NCI-H748 (cell line): ENCODE data around the gene RAB6B.

ENCODE experiments used
- DNase-seq: peaks from one replicate; lab custom pipeline; 2025; ENCODE audit not compliant: unreplicated experiment; lab: John Stamatoyannopoulos, UW

Gene RAB6B

DNA sequence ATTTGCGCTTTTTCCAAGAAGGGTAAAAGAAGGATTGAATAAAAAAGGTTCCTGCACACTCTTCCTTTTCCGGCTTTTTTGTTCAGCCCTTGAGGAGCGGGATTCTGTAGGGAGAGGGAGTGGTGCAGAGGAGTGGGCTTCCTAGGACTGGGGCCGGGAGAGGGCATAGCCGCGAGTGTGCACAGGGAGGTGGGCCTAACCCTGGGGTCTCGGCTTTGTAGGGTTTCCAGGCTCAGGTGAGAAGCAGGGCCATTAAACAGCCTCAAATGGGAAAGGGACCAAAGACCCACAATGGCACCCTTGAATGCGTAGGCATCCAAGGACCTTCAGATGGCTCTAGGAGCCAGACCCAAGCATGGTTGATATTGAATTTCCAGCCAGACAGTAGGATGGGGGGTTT, 35.4 kb upstream of the RAB6B start:
- no peak for DNase-seq

DNA sequence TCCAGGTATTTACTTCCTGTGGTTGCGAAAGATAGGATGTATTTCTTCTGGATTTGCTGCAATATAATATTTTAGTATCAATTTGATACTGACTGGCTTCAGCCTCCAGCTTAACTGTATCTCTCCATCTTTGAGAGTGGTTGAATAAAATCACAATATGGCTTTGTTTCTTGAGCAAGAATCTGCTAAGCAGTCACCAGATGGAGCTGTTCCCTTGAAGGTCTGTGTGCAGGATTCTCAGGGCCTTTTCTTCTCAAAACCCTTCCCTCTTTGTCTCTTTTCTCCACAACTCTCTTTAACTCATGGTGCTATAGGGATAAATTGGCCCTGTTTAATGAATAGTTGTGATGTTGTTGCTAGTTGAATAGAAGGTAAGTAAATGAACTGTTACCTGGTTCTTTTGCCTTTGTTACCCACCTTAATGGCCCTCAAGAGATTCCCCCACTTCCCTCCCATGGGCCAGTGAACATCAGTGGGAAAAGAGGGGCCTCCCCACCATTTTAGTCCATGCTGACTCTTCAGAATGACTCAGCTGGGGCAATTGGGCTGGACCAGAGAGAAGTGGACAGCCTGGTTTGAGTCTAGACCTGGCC, 34.8 kb upstream of the RAB6B start:
- DNase-seq = peak; percentile 31

DNA sequence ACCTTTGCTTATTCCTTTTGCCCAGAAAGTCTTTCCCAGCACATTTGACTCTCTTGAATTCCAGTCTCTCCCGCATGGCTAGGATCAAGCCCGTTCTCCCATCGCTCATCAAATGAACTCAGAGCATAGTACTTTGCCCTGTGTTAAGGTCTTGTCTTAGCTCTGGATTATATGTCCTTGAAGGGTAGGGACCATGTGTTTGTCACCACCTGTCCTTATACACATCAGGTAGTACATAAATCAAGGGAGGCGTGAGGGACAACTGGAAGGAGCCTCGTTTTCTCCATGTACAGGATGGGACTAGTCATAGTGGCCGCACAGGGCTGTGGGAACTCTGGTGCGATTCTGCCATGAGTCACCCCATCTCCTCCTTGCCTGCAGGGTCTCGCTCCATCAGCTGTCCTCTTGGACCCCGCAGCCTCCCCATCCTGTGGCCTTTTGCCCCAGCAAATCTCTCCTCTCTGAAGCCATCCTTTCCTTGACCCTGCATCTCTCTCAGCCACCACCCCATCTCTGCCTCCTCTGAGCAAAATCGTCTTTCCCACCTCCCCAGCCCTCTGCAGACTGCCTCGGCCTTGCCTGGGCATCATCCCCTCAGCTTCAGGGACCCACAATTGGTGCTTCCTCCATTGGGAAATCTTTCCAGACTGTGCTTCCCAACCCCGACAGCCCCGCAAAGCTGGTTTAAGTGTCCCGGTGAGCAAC, 33.4 kb upstream of the RAB6B start:
- DNase-seq = no peak

DNA sequence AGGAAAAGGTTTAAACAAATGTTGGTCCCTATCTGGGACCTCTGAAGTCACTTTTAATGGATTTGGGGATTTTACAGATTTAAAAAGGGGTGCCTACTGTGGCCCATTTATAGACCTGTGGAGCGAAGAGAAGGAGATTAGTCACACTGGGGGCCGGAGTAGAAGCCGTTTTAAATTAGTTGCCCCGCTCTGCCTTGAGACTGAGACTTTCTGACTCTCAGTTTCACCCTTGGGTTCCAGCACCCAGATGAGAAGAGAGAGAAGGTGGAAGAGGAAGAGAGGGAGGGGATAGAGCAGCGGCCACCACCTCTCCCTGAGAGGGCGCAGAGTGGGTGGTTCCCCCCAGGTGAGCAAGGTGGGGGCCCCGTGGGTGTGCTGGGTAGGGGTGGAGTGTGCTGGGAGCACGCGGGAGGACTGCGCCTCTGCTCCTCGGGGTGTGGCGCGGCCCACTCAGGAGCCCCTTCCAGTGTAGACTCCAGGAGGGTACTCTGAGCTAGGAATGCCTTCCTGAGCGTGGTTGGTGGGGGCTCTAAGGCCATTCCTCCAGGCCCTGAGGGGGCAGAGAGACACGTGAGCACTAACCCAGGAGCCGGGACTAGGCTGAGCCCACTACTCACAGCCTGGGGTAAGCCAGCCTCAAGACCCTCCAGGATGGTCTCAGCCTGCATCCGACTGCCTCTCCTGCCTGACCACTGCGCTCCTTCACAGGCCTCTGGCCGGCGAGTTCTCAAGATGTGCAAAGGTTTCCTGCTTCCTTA, 32.6 kb upstream of the RAB6B start:
- DNase-seq = no peak

DNA sequence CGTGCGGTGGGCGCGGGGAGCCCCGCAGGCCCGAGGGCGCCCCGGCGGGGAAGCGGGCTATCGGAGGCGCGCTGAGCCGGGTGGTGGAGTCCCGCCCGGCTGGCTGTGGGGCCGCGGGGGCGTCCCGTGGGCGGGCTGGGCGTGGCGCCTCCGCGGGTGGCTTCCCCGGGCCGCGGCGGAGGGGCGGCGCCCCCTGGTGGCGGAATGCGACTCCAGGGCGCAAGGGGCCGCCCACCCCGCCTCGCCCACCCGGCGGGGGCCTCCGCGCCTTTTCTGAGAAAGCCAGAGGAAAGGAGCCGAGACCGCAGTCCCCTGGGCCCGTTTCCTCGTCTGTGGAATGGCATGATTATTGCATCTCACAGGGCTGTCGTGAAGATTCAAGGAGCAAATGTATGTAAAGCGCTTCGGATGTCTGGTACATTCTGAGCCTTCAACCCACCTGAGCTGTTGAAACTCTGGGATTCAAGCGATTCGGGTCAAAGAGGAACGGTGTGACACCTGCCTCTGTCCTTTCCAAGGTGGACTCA, 31.9 kb upstream of the RAB6B start:
- DNase-seq = peak; percentile 51

DNA sequence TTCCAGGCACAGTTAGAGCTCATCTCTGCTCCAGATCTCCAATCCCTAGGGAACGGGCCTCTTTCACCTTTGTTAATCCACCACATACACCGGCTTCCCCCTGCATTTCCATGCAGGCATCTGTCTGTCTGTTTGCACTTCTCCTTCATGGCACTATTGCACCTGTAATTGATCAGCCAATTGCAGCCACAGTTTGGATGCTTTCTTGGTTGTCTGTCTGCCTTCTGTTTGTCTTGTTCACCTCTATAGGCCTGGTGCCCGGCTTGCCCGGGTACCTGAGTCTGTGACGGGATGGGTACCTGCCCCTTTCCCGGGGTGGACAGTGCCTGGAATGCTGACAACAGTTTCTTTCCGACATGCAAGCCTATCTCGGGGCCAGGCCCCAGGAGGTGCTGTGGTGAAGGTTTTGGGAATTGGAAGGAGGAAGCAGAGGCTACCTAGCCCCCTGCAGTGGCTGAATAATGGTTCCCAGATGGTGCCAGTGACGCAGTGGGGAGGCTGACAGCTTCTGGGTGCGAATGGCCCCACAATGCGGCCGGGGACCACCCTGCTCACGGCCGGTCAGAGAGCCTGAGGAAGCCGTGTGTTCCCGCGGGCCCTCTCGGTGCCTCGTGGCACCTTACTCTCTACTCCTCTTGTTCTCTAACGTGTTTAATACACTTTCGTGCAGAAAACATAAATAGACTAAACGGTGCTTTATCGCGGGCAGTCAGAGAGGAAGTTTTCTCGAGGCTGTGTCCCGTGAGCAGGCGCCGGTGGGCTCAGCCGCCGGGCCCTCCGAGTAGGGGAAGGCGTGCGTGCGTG, 31.3 kb upstream of the RAB6B start:
- no peak for DNase-seq

DNA sequence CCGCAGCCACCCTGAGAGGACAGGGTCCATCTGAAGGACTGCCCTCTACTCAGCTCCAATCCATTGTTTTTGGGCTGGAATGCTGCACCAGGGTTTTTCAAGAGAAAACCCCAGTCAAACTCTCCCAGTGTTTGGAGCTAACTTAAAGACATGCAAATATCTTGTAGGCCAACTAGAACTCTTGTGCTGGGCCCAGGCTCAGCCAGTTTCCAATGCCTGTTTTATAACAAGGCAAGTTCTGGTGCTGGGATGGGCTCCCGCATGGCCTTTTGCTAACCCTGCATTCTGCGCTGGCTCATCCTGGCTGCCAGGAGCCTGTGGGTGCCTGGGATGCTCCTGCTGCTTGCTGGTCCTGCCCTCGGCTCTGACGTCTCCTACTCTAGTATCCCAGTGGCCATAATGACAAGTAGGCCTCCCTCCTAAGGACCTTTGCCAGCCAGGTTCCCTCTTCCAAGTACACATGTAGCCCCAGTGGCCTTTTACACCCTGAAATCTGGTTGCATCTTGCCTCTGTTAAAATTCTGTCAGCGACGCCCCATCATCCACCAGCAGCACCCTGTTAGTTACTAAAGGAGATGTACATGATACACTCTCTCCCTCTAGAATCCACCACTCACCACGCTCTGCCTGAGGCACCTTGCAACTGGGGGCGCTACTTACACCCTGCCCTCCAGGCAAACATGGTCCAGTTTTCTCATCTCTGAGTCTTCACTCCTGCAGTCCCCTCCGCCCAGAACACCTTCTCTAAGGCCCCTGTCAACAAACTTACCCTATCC, 30.5 kb upstream of the RAB6B start:
- no peak for DNase-seq

DNA sequence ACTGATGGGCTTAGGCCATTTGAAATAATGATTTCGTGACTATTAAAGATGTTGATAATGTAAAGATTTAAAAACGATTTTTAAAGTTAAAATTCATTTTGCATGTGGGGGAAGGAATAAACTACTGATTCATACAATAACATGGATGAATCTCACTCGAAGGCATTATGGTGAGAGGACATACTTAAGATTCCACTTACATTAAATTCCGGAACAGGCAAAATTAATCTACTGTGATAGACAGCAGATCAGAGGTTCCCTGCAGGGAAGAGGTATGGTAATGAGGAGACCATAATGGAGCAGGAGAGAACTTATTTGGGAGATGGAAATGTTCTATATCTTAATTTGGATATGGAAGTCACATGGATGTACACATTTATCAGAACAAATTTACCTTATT, 28.4 kb upstream of the RAB6B start:
- DNase-seq = no peak

DNA sequence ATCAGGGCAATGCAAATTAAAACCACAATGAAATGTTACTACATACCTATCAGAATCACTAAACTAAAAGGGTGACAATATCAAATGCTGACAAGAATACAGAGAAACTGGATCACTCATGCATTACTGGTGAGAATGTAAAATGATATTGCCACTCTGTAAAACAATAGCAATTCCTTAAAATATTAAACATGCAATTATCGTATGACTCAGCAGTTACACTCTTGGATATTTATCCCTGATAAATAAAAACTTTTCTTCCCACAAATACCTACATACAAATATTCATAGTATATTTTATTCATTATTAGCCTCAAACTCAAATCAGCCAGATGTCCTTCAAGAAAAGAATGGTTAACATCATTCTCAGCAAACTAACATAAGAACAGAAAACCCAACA, 25.9 kb upstream of the RAB6B start:
- no peak for DNase-seq

DNA sequence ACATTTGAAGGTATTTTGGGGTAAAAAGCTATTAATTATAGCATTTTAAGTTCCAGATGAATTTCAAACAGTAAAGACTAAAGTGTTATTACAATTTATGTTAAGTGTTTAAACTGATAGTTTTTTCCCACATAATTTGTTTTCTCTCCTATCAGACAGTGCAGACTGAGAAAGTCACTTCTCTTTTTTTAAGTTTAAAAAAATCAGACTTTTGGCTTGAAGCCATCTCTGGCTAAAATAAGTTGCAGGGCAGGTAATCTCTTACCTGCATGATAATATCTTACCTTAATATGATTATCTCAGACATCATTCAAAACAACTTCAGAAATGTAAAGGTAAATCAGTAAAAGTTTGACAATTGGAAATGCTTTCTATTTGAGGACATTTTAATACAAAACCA, 21.5 kb upstream of the RAB6B start:
- DNase-seq = no peak

DNA sequence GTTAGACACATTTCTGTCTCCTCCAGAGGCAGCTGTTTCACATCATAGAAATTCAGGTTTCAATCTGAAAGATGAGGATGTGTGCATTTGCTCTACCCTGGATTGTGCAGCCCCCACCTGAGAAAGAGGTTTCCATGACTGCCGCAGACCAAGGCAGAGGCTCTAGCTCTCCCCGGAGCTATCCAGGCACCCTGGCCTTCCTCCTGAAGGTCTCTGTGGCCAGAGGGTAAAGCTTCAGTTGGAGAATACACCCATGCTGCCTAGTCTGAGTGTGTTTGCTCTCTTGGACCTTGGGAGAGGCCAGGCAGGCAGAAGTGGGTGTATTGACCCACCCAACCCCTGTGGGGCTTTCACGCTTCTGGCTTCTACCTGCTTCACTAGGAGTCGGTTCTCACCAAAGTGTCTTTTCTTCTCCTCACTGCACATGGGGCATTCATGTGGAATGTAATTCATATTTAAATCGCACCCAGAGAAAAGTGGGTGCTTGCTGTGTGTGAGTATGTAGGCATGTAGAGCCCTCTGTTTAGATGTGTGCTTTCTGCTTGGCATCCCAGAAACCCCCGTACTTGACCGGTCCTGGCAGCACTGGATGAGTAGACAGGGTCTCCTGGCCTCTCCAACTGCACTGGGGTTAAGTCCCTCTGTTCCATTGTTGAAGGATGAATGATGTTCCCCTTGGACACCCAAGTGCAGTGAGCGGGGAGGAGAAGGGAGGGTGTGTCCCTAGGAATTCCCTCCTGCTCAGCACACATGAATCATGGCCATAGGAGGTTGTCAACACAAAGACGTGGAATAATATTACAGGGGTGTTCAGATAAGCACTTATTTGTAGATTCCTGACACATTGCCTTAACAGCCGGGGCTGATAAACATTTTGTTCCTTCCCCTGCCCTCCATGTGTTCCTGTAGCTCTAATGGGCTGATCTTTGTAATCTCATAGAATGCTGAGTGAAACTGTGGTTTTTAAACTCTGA, 20.3 kb upstream of the RAB6B start:
- no peak for DNase-seq

DNA sequence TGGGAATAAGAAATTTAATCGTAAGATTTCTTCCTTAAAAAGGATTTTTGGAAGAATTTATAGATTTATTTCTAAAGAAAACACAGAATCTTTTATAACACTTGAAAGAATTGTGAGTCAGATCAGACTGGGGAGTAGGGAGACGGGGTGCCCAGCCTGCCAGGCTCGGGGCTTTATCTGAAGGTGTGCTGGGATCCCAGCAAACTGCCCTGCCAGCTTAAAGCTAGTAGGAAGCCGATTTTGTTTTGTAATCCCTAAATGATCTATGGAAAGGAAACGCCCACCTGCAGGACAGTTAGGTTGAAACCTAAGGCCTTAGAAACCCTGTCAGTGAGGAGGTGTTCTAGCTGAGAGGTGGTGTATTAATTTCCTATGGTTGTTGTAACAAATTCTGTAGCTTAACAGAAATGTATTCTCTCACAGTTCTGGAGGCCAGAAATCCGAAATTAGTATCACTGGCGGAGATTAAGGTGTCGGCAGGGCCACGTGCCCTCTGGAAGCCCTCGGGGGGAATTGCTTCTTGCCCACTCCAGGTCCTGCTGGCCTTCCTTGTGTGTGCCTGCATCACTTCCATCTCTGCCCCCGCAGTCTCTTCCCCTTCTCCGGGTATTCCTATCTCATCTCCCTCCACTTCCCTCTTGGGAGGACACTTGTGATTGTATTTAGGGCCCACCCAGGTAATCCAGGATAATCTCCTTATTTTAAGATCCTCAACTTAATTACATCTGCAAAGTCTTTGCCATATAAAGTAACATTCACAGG, 19.3 kb upstream of the RAB6B start:
- DNase-seq = no peak

DNA sequence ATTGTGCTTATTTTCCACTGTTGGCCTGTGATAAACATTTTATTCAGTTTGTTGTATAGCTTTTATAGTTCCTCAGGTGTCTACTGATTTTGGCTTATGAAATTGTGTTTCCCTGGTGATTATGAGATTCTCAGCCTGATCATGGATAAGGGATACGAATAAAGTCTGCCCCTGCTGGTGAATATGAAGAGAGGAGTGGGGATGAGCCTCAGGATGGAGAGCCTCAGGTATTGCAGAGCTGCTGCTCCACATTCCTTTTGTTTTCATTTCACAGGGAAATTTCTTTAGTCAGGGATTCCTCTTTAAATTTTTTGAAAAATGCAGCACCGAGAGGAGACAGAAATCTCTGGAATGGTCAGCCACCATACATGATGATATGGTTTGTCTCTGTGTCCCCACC, 14.7 kb upstream of the RAB6B start:
- DNase-seq = no peak

DNA sequence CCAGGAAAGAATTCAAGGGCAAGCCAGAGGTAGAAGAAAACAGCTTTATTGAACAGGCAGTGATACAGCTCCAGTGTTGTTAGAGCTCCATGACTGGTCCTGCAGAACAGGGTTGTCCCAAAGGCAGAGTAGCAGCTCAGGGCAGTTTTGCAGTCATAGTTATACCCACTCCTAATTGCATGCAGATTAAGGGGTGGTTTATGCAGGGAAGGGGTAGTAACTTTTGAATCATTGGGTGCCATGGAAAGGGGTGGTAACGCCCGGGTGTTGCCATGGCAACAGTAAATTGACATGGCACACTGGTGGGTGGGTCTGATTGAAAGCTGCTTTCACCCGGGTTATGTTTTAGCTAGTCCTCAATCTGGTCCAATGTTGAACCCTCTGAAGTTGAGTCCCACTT, 9.7 kb upstream of the RAB6B start:
- DNase-seq = peak; percentile 43

DNA sequence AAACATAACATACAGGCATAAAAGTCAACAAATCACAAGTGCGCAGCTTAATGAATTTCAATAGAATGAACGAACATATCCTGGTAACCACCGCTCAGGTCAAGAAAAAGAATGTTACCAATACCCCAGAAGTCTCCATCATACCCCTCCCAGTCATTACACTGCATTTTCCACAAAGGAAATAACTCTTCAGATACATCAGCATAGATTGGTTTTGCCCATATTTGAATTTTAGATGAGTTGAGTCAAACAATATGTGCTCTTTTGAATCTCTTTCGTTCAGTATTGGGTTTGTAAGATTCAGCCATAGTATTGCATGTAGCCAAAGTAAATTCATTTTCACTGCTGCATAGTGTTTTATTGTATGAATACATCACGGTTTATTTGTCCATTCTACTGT, 6.2 kb upstream of the RAB6B start:
- DNase-seq = no peak

DNA sequence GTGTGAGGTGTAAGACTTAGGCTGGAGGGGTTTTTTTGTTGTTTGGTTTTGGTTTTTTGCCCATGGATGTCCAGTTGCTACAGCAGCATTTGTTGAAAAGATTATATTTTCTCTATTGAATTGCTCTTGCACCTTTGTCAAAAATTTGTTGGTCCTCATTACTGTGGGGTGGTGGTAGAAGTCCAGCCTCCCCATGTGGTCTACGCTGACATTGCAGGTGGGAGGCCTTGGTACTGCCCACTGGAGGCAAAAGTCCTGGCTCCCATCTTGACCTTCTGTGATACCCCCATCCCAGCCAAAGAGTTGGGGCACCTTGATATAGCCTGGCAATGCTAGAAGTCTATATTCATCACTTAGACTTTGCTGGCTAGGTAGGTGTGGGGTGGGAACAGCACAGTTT, 5.4 kb upstream of the RAB6B start:
- DNase-seq = no peak

DNA sequence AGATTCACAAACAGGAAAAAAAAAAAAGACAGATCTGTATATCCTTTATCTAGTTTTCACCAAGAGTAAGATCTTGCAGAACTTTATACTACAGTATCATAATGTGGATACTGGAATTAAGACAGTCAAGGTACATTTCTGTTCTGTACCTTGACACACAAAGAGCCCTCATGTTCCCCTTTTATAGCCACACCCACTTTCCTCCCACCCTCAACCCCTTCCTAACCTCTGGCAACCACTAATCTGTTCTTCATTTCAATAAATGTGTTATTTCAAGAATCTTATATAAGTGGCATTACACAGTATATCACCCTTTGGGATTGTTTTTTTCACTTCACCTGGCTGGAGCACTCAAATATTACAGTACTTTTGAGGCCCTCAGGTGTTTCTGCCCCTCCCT, 3.6 kb upstream of the RAB6B start:
- no peak for DNase-seq

DNA sequence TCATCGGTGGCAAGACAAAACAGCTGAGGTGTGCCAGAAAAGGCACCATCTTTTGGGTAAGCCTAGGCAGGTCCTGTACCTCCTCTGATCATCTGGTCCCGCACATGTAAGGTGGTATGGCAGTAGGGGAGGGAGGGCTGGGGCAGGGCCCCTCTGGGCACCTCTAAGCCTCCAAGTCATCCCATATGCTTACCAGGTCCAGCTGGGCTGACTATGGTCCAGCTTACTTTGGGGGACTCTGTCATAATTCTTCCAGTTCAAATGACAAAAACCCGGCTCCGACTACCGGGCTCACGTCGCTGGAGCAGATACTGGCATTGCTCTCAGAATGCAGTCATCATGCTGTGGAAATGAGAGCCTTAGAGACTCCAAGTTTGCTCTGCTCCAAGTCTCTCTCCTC, 1.9 kb upstream of the RAB6B start:
- DNase-seq = no peak
